ENCODE data around the gene ADPRS. TPM values are rescaled to one million over a fixed set of nuclear protein-coding genes. Genes with fewer than 3 reads are reported as not detected.

The ADPRS gene
- total RNA-seq, 1 experiment from 2014 or later, result 27.8 TPM

DNA sequence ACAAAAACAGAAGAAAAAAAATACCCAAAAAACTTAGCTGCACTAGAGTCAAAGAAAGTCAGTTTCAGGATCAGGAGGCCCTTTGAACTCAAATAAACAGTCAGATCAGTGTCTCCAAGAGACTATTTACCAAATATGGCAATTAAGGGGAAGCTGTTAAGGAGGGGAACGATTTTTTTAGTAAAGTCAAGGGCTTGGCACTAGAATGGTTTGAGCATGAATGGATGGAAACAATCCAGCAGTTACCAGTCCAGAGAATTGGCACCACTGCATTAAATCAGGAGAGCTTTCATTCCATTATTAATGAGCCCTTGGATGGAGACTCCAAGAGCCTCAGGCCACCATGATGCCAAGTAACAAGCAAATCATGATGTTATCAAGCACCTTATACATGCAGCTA, 53.4 kb downstream of the ADPRS start:
- Histone ChIP-seq H4K5ac (ENCODE audit: insufficient read length, low read depth, low read length) (no peak overlapping the region), H3K79me2 (ENCODE audit: insufficient read depth, low read length) (0 out of 2 replicates have a peak, but pooled peaks cover 3% of the 10 kb centered on the region), H3K9ac (ENCODE audit: extremely low read depth, insufficient read length, low read length) (no peak overlapping the region), H3K79me1 (ENCODE audit: insufficient read depth, low read depth, low read length, poor library complexity, severe bottlenecking) (no peaks in the 10 kb centered on the region), H2AK5ac (ENCODE audit: insufficient read length, low read length) (no peak overlapping the region), H4K20me1 (ENCODE audit: control insufficient read depth, insufficient read depth, insufficient read length) (no peaks in the 10 kb centered on the region), H2BK15ac (ENCODE audit: low read depth, low read length) (no peak overlapping the region), H2BK20ac (ENCODE audit: low read depth, low read length, poor library complexity, severe bottlenecking) (no peak overlapping the region), H3K4ac (ENCODE audit: low read depth, low read length) (no peak overlapping the region), H3K4me2 (ENCODE audit: insufficient read depth, insufficient read length, low read length) (no peak overlapping the region), H2AFZ (ENCODE audit: low read length) (no peak overlapping the region), H3K23ac (ENCODE audit: insufficient read length, low read depth, low read length) (no peak overlapping the region), H3K14ac (ENCODE audit: insufficient read depth, low read length) (no peak overlapping the region), H4K91ac (ENCODE audit: insufficient read length, low read depth, low read length) (no peak overlapping the region), H3K9me3 (ENCODE audit: control insufficient read depth, low read depth, low read length) (no peaks in the 10 kb centered on the region), H3K23me2 (ENCODE audit: insufficient read length, low read depth, low read length, poor library complexity, severe bottlenecking) (no peaks in the 10 kb centered on the region), H3K27ac (ENCODE audit: insufficient read length, low read depth, low read length) (no peak overlapping the region), H3K27me3 (ENCODE audit: insufficient read depth, low read length) (no peaks in the 10 kb centered on the region), H4K8ac (replicated peaks; ENCODE audit: insufficient read length, low read depth, low read length) (no peak overlapping the region), H2BK12ac (ENCODE audit: insufficient read length, low read depth, low read length) (no peak overlapping the region), H3K18ac (ENCODE audit: insufficient read length, low read depth, low read length) (no peak overlapping the region), H2BK5ac (ENCODE audit: insufficient read length, low read length) (no peak overlapping the region), H3T11ph (ENCODE audit: low read length) (no peak overlapping the region), H3K4me1 (ENCODE audit: insufficient read depth, low read length) (no peaks in the 10 kb centered on the region), H3K56ac (ENCODE audit: insufficient read length, low read depth, low read length) (no peak overlapping the region), H2BK120ac (ENCODE audit: low read depth, low read length, poor library complexity, severe bottlenecking) (no peak overlapping the region)
- no peak overlapping the region for H3K4me3 Mint-ChIP-seq
- no CpG with 5 or more reads among the region's 1 CpG for WGBS (ENCODE audit: extremely low coverage, insufficient read length, low lambda C conversion rate)
- TF ChIP-seq, protein P1, sequence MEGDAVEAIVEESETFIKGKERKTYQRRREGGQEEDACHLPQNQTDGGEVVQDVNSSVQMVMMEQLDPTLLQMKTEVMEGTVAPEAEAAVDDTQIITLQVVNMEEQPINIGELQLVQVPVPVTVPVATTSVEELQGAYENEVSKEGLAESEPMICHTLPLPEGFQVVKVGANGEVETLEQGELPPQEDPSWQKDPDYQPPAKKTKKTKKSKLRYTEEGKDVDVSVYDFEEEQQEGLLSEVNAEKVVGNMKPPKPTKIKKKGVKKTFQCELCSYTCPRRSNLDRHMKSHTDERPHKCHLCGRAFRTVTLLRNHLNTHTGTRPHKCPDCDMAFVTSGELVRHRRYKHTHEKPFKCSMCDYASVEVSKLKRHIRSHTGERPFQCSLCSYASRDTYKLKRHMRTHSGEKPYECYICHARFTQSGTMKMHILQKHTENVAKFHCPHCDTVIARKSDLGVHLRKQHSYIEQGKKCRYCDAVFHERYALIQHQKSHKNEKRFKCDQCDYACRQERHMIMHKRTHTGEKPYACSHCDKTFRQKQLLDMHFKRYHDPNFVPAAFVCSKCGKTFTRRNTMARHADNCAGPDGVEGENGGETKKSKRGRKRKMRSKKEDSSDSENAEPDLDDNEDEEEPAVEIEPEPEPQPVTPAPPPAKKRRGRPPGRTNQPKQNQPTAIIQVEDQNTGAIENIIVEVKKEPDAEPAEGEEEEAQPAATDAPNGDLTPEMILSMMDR (conservative IDR thresholded peaks at IDR 0.05), result no peak
- H3K9me3 Mint-ChIP-seq, result no peaks in the 10 kb centered on the region; a peak in 1 of 5 replicates
- peaks cover 9 to 36% (median 24%) of the 10 kb centered on the region in 3 experiments for H3K36me3 Mint-ChIP-seq (ENCODE audit: insufficient read depth in 1 of 3, low read depth in 3 of 3)
- no peak overlapping the region for H3K27ac Mint-ChIP-seq
- H3K27me3 Mint-ChIP-seq (ENCODE audit: low read depth), result no peaks in the 10 kb centered on the region
- peaks cover 0 to 3% of the 10 kb centered on the region in 2 experiments; a peak in 2 of 4 replicates for H3K4me1 Mint-ChIP-seq
- no peak for DNase-seq
